Esophagus (tissue), 2 donors: Measurements from ENCODE around the gene GSKIP. TPM values are rescaled to one million over a fixed set of nuclear protein-coding genes. Genes with fewer than 3 reads are reported as not detected.
"Not testable (repeated sequence)": the region's sequence is repeated elsewhere in the genome, so short reads cannot be mapped to it uniquely, and the experiment has no call there.

ENCODE experiments used
- H3K27ac ChIP-seq, 2 donors: one replicate each; pipeline ENCODE4 v1.5.1; 2013; ENCODE audit warnings: low read depth in 2 of 2, mild to moderate bottlenecking in 2 of 2, inconsistent platforms in 1 of 2, low read length in 1 of 2, moderate library complexity in 1 of 2
- H3K27me3 ChIP-seq, 2 donors: one replicate each; pipeline ENCODE4 v1.6.1; 2013; ENCODE audit warnings: low read length in 2 of 2, control low read depth in 1 of 2, mild to moderate bottlenecking in 1 of 2; ENCODE audit not compliant: insufficient read depth in 2 of 2, control insufficient read depth in 1 of 2
- H3K36me3 ChIP-seq, 2 donors: one replicate each; pipeline ENCODE4 v1.6.1; 2013; ENCODE audit warnings: low read length in 1 of 2; ENCODE audit not compliant: control insufficient read depth in 2 of 2, insufficient read depth in 2 of 2
- H3K4me1 ChIP-seq, 2 donors: one replicate each; pipeline ENCODE4 v1.6.1; 2013; ENCODE audit warnings: low read length in 1 of 2; ENCODE audit not compliant: control insufficient read depth in 2 of 2, insufficient read depth in 2 of 2
- H3K4me3 ChIP-seq, 2 donors: one replicate each; pipeline ENCODE4 v1.5.1; 2013; ENCODE audit warnings: low read length in 2 of 2, mild to moderate bottlenecking in 2 of 2, low read depth in 1 of 2, moderate library complexity in 1 of 2
- H3K9me3 ChIP-seq, 2 donors: one replicate each; pipeline ENCODE4 v1.6.1; 2013; ENCODE audit warnings: mild to moderate bottlenecking in 2 of 2, low read depth in 1 of 2, low read length in 1 of 2, moderate library complexity in 1 of 2; ENCODE audit not compliant: control insufficient read depth in 2 of 2, insufficient read depth in 1 of 2
- WGBS, 2 donors: extraction: QIAGEN DNeasy Blood & Tissue Kit; methylation state at CpG; one replicate each; pipeline ENCODE4 v1.1.7; 2013; 5-methylcytosine and 5-hydroxymethylcytosine counted together
- polyA plus RNA-seq, 2 donors: library from polyadenylated mRNA; stranded (reverse); fragments of 200-250 nt; gene quantifications; one replicate each; pipeline ENCODE4 v1.2.3, GENCODE V29; 2013
- donor health status: healthy with polysubstance abuse.
- donor health status: Bipolar disorder and iron deficiency.

GSKIP gene, protein sequence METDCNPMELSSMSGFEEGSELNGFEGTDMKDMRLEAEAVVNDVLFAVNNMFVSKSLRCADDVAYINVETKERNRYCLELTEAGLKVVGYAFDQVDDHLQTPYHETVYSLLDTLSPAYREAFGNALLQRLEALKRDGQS
- 10 to 100 TPM; 18.1 to 41.5 TPM for polyA plus RNA-seq

DNA sequence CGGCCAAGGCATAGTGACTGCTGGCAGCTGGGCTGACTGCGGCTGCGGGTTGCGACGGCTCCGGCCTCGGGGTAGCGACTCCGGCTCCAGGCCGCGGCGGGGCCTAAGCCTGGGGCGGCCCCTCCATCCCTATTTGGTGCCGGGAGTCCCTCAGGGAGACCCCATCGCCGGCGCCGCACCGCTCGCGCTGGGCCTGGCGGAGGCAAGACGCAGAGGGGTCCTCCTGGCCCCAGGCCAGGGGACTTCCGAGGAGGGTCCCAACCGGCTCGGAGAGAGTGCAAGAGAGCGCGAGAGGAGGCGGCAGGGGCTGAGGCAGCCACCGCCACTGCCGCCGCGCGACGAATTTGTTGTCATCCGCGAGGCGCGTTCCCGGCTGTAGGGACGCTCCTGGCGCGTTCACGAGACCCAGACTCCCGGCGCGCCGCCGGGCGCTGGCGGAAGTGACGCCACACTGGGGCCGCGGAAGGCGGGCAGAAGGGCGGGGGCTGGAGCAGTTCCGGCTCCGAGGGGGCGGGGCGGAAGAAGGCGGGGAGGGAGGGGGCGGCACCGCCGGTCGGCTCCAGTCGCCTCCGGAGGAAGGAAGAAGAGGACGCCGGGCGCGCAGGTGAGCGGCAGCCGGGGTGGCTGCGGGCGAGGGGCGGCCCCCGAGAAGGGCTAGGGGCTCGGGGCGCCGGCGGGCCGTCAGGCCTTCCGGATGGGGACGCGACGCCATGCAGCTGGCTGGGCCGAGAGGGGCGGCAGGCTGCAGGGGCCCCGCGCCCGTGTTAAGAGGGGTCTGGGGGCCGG is at the start of gene GSKIP, which contains the start of gene ATG2B:
TSS of gene GSKIP (plus strand) at position 562 of the 786 bp plus-strand sequence. CDS start 18,722 bp downstream, outside the sequence.
TSS of gene ATG2B (minus strand) at position 377 of the 786 bp plus-strand sequence. CDS start at position 12, 365 bp downstream.
- Histone ChIP-seq H3K9me3 (no peaks in the 10 kb centered on the region), H3K4me1 (peaks cover 0 to 5% of the 10 kb centered on the region in 2 donors), H3K4me3 (peak within 1 kb of the TSS; percentile 84 to 93), H3K27ac (peak within 1 kb of the TSS; percentile 93 to 97), H3K36me3 (no peaks in the 10 kb centered on the region), H3K27me3 (no peaks in the 10 kb centered on the region)
- 0 to 1% methylated on average over 75 to 92 of the region's 92 CpGs for WGBS, 2 donors

DNA sequence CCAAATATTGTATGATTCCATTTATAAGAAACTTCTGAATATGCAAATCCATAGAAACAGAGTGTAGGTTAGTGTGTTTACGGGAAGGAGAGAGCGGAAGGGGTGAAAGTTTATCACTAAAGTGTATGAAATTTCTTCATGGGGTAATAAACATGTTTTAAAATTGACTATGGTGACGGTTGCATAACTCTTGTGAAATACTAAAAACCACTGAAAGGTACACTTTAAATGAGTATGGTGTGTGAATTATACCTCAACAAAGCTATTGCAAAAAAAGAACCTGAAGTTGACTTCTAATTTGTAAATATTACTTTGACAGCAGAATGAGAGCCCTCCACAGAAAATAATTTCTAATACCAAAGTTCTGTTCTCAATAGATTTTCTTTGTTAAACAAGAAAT is 47.2 kb upstream of the GSKIP start:
- 94 to 96% methylated on average over 3 of the region's 3 CpGs for WGBS, 2 donors

DNA sequence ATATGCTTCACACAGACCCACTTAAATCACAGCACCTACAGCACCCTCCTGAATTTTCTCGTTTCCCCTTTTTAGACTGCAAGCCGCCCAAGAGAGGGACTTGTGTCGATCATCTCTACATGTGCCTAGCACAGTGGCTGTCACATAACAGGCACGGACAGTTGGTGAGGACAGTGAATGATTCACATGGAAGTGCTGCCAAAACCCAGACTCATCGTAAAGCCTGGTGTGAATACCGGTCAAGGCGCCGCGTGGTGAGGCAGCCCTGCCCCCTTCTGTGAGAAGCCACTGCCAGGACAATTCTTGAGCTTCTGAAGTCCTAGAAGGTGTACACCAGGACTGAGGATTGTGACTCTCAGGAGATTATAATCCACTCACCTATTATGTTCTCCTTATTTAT is 44.5 kb upstream of the GSKIP start:
- H3K27ac ChIP-seq: no peak overlapping the region
- H3K9me3 ChIP-seq: no peaks in the 10 kb centered on the region
- WGBS, 2 donors: 90 to 92% methylated on average over 9 of the region's 9 CpGs
- H3K27me3 ChIP-seq: no peaks in the 10 kb centered on the region
- peaks cover 12 to 15% of the 10 kb centered on the region in 2 donors for H3K36me3 ChIP-seq
- no peak overlapping the region for H3K4me3 ChIP-seq
- H3K4me1 ChIP-seq: no peaks in the 10 kb centered on the region

More for the DNA sequence above, 47.2 kb upstream of the GSKIP start:
- Histone ChIP-seq H3K36me3 (peaks cover 7 to 12% of the 10 kb centered on the region in 2 donors), H3K9me3 (no peaks in the 10 kb centered on the region), H3K4me1 (no peaks in the 10 kb centered on the region), H3K4me3 (no peak overlapping the region), H3K27ac (no peak overlapping the region), H3K27me3 (no peaks in the 10 kb centered on the region)

DNA sequence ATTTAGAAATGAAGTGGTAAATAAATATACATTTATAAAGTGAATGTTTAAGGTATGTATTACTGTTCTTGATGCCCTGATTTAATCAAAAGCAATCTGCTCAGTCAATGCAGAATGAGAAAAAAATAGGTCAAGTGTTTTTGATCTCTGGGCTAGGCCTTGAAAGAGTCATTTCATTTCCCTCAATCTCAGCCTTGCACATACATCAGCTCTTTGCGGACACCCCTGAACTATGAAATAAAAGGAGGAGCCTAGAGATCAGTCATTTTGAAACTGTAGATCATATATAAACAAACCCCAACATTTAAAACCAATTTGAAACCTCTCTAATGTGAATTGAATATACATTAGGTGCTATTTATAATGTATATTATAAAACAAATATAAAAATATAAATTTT is 42.7 kb upstream of the GSKIP start:
- WGBS, 2 donors: 79 to 85% methylated on average over 1 of the region's 1 CpG
- H3K9me3 ChIP-seq: no peaks in the 10 kb centered on the region

DNA sequence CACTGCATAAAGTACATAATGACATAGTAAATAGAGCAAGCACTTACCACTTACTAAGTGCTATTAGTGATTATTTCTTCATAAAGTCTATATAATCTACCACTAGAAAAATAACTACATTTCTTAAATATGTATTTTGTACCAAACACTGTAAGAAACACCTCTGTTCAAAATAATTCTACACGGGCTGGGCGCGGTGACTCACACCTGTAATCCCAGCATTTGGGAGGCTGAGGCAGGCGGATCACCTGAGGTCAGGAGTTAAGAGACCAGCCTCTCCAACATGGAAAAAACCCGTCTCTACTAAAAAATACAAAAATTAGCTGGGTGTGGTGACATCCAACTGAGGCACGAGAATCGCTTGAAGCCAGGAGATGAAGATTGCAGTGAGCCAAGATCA is 39.1 kb upstream of the GSKIP start:
- 95% methylated on average over 7 of the region's 7 CpGs for WGBS, 2 donors
- Histone ChIP-seq H3K9me3 (no peaks in the 10 kb centered on the region), H3K36me3 (peaks cover 5% of the 10 kb centered on the region in 2 donors), H3K4me3 (no peak overlapping the region), H3K4me1 (no peaks in the 10 kb centered on the region), H3K27me3 (no peaks in the 10 kb centered on the region), H3K27ac (no peak overlapping the region)

More for the DNA sequence above, 42.7 kb upstream of the GSKIP start:
- no peak overlapping the region for H3K4me3 ChIP-seq
- no peaks in the 10 kb centered on the region for H3K27me3 ChIP-seq
- no peaks in the 10 kb centered on the region for H3K4me1 ChIP-seq
- H3K36me3 ChIP-seq: peaks cover 9 to 15% of the 10 kb centered on the region in 2 donors
- no peak overlapping the region for H3K27ac ChIP-seq

DNA sequence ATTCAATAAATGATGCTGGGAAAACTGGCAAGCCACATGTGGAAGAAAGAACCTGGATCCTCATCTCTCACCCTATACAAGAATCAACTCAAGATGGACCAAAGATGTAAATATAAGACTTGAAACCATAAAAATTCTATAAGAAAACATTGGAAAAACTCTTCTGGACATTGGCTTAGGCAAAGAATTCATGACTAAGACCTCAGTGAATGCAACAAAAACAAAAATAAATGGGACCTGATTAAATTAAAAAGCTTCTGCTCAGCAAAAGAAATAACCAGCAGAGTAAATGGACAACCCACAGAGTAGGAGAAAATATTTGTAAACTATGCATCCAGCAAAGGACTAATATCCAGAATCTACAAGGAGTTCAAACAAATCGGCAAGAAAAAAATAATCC is 24.8 kb upstream of the GSKIP start:
- Histone ChIP-seq H3K4me1 (no peaks in the 10 kb centered on the region), H3K36me3 (no peaks in the 10 kb centered on the region), H3K27me3 (no peaks in the 10 kb centered on the region), H3K4me3 (no peak overlapping the region), H3K9me3 (no peaks in the 10 kb centered on the region), H3K27ac (no peak overlapping the region)
- WGBS, 2 donors: 96 to 97% methylated on average over 1 of the region's 1 CpG

DNA sequence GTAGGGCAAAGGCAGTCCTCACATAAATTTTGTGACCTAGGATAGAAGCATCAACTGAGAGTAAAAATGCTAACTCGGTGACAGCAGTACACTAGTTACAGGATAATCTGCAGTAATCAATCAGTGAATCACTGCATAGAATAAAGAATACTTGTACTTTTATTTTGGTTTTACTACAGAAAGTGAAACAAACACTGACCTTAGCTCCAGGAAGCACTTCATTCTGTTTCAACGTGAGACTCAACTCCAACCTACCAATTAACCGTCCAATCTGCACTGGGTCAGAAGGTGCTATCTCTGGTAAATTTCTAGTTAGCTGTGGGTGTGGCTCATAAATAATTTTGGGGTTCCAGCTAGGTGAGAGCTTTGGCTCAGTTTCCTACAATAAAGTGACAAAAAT is 22.0 kb upstream of the GSKIP start:
- WGBS, 2 donors: 84% methylated on average over 3 of the region's 3 CpGs
- Histone ChIP-seq H3K36me3 (no peaks in the 10 kb centered on the region), H3K27ac (no peak overlapping the region), H3K4me3 (no peak overlapping the region), H3K27me3 (no peaks in the 10 kb centered on the region), H3K9me3 (no peaks in the 10 kb centered on the region), H3K4me1 (no peaks in the 10 kb centered on the region)

DNA sequence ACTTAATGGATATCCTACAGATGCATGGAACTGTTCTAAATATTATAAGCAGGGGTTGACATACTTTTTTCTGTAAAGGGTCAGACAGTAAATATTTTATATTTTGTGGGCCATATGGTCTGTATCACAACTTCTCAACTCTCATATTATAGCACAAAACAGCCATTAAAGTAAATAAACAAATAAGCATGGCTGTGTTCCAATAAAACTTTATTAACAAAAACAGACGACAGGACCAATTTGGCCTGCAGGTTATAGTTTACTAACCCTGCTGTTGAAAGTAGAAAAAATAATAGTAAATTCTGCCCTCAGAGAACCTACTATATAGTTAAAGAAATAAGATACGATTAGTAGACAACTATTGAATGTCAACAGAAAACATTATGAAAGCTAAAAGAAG is 17.7 kb upstream of the GSKIP start:
- no peak overlapping the region for H3K27ac ChIP-seq
- H3K9me3 ChIP-seq: no peaks in the 10 kb centered on the region
- 92 to 97% methylated on average over 2 of the region's 2 CpGs for WGBS, 2 donors
- H3K4me1 ChIP-seq: peaks cover 0 to 4% of the 10 kb centered on the region in 2 donors
- no peaks in the 10 kb centered on the region for H3K36me3 ChIP-seq
- no peaks in the 10 kb centered on the region for H3K27me3 ChIP-seq
- no peak overlapping the region for H3K4me3 ChIP-seq

DNA sequence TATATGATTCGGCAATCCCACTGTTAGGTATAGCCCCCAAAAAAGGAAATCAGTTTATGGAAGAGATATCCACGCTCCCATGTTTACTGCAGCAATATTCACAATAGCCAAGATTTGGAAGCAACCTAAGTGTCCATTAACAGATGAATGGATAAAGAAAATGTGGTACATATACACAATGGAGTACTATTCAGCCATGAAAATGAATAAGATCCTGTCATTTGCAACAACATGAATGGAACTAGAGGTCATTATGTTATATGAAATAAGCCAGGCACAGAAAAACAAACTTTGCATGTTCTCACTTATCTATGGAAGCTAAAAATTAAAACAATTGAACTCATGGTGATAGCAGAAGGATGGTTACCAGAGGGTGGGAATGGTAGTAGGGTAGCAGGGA is 15.4 kb upstream of the GSKIP start:
- H3K4me3 ChIP-seq, H3K4me1 ChIP-seq, H3K27me3 ChIP-seq, H3K36me3 ChIP-seq, H3K27ac ChIP-seq, H3K9me3 ChIP-seq: not testable (repeated sequence)
- WGBS, 2 donors: 95 to 96% methylated on average over 2 of the region's 2 CpGs
